Karpas-422 (cell line): ENCODE results near the gene VHLL. TPM values are rescaled to one million over a fixed set of nuclear protein-coding genes. Genes with fewer than 3 reads are reported as not detected.
"Not testable (repeated sequence)": the region's sequence is repeated elsewhere in the genome, so short reads cannot be mapped to it uniquely, and the experiment has no call there.

Experiments
- DNase-seq: peaks from one replicate; pipeline ENCODE4 v3.0.0-alpha.2; 2015
- H2AFZ ChIP-seq: fragments of 200-600 bp; sonication (generic); 2 replicates; pipeline ENCODE4 v1.6.1; 2014; ENCODE audit warnings: antibody characterized with exemption, low read length, mixed read lengths
- H3K27ac ChIP-seq: fragments of 200-600 bp; sonication (generic); 2 replicates; pipeline ENCODE4 v1.5.1; 2014; ENCODE audit warnings: mild to moderate bottlenecking, low read length, moderate library complexity
- H3K27me3 ChIP-seq: fragments of 200-600 bp; sonication (generic); 2 replicates; pipeline ENCODE4 v1.6.1; 2014; ENCODE audit warnings: low read length, mixed read lengths
- H3K36me3 ChIP-seq: fragments of 200-600 bp; sonication (generic); 2 replicates; pipeline ENCODE4 v1.6.1; 2014; ENCODE audit warnings: low read length, mixed read lengths; ENCODE audit not compliant: insufficient read depth
- H3K4me1 ChIP-seq: fragments of 200-600 bp; sonication (generic); 2 replicates; pipeline ENCODE4 v1.6.1; 2014; ENCODE audit warnings: mild to moderate bottlenecking, low read length, mixed read lengths
- H3K4me2 ChIP-seq: fragments of 200-600 bp; sonication (generic); 2 replicates; pipeline ENCODE4 v1.6.1; 2014; ENCODE audit warnings: low read length, low read depth, mild to moderate bottlenecking; ENCODE audit not compliant: poor library complexity, severe bottlenecking
- H3K4me3 ChIP-seq: fragments of 200-600 bp; sonication (generic); 2 replicates; pipeline ENCODE4 v1.5.1; 2014; ENCODE audit warnings: mild to moderate bottlenecking, antibody characterized with exemption, low read length, mixed read lengths
- H3K79me2 ChIP-seq: fragments of 200-600 bp; sonication (generic); 2 replicates; pipeline ENCODE4 v1.6.1; 2014; ENCODE audit warnings: mild to moderate bottlenecking, low read length, mixed read lengths
- H3K9ac ChIP-seq: fragments of 200-600 bp; sonication (generic); 2 replicates; pipeline ENCODE4 v1.6.0; 2014; ENCODE audit warnings: low read length
- H3K9me2 ChIP-seq: fragments of 200-600 bp; sonication (generic), shearing (Covaris generic); replicated peaks from 2 replicates; pipeline ENCODE4 v1.6.0; 2014; ENCODE audit warnings: mild to moderate bottlenecking, low read length, moderate library complexity; ENCODE audit not compliant: insufficient read depth
- H3K9me3 ChIP-seq: fragments of 300-700, 200-600 bp; sonication (generic); 2 replicates; pipeline ENCODE4 v1.6.1; 2014; ENCODE audit warnings: low read length, mixed read lengths
- H4K20me1 ChIP-seq: fragments of 200-600 bp; sonication (generic); 2 replicates; pipeline ENCODE4 v1.6.1; 2014; ENCODE audit warnings: mild to moderate bottlenecking, antibody characterized with exemption, low read length, low read depth; ENCODE audit not compliant: insufficient read depth
- total RNA-seq: library from RNA; depleted of rRNA; stranded (reverse); fragments of >200 nt; shearing (Covaris generic); gene quantifications from 2 replicates; pipeline ENCODE4 v1.2.3, GENCODE V29; 2014; ENCODE audit warnings: low replicate concordance; rRNA removed

The VHLL gene
- total RNA-seq, result not detected in 2 replicates

DNA sequence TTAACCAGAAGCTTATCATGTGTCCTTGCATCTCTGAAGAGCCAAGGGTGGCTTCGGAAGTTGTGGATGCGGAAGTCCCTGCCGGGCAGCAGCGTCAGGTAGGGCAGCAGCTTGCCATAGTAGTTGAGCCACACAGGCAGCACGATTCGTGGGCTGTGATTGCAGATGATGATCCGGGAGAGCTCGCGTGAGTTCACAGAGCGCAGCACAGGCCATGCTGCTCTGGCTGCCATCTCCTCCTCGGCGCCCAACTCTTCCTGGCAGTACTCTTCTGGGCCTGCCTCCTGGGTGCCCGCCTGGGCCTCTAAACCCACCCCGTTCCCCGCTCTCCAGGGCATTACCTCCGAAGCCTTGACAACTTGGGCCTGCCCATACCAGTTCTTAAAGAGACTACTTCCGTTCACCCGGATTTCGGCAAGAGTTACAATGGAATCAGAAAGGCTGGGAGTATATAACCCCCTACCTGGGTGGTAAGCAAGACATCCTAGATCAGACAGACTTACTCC lies at the start of gene VHLL:
Gene VHLL (minus strand): TSS at position 456 of the 506 bp plus-strand sequence. CDS start 118 bp downstream, at position 338.
- H3K4me3 ChIP-seq, result no peak within 1 kb of the TSS
- no peak within 1 kb of the TSS for H3K4me2 ChIP-seq
- no peaks in the 10 kb centered on the region for H3K27me3 ChIP-seq
- H3K9ac ChIP-seq, result no peak within 1 kb of the TSS
- peaks cover 4% of the 10 kb centered on the region; the same call in 1 of the 2 replicates for H4K20me1 ChIP-seq
- peaks cover 2% of the 10 kb centered on the region; the same call in 1 of the 2 replicates for H3K36me3 ChIP-seq
- H2AFZ ChIP-seq, result no peak within 1 kb of the TSS
- H3K79me2 ChIP-seq, result 0 out of 2 replicates have a peak, but pooled peaks cover 4% of the 10 kb centered on the region
- H3K9me3 ChIP-seq, result no peaks in the 10 kb centered on the region
- H3K9me2 ChIP-seq, result no peaks in the 10 kb centered on the region
- H3K4me1 ChIP-seq, result peaks cover 16% of the 10 kb centered on the region
- no peak within 1 kb of the TSS for H3K27ac ChIP-seq
- no peak for DNase-seq

DNA sequence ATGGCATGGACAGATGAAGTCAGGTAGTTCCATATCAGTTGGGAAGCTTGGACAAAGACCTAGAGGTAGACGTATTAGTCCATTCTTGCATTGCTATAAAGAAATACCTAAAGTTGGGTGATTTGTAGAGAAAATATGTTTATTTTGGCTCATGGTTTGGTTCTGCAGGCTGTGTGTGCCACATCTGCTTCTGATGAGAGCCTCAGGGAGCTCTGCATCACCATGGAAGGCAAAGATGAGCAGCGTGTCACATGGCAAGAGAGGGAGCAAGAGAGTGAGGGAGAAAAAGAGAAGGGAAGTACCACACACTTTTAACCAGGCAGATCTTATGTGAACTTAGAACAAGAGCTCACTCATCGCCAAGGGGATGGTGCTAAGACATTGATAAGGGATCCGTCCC lies 48.2 kb upstream of the VHLL start:
- Histone ChIP-seq H3K4me1 (no peaks in the 10 kb centered on the region), H3K36me3 (no peaks in the 10 kb centered on the region), H2AFZ (no peak overlapping the region), H3K27ac (no peak overlapping the region), H3K4me3 (no peak overlapping the region), H3K79me2 (no peaks in the 10 kb centered on the region), H4K20me1 (no peaks in the 10 kb centered on the region), H3K9ac (no peak overlapping the region), H3K4me2 (no peak overlapping the region), H3K9me2 (no peaks in the 10 kb centered on the region), H3K9me3 (no peaks in the 10 kb centered on the region), H3K27me3 (no peaks in the 10 kb centered on the region)
- DNase-seq, result no peak

DNA sequence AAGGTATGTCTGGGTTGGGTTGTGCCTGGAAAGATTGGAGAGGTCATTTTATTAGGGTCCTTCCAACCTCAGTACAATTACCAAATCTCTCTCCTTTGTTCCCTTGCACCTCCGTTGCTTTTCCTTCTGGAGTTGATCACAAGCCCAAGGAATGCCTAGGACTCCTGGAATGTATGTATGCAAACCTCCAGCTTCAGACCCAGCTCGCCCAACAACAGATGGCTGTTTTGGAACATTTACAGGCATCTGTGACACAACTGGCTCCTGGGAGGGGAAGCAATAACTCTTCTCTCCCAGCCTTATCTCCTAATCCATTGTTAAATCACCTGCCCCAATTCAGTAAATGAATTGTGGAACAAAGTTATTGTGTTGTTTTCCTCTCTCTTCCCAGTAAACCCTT lies 47.5 kb upstream of the VHLL start:
- Histone ChIP-seq H3K4me2 (no peak overlapping the region), H3K9me3 (no peaks in the 10 kb centered on the region)

DNA sequence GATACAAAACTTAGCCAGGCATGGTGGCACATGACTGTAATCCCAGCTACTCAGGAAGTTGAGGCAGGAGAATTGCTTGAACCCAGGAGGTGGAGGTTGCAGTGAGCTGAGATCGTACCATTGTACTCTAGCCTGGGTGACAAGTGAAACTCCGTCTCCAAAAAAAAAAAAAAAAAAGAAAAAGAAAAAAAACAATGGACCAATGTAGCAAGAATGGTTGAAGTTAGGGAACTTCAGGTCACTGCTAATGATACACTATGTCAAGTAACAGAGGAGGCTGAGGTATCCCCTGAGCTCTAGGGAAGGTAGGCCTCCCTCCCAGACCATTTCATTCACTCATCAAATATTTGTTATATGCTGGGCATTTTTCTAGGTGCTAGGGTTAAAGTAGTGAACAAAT lies 46.9 kb upstream of the VHLL start:
- not testable (repeated sequence) for H4K20me1 ChIP-seq, H3K9me3 ChIP-seq, H3K27ac ChIP-seq, H3K9ac ChIP-seq, H3K79me2 ChIP-seq, H3K4me1 ChIP-seq, H3K4me3 ChIP-seq, H2AFZ ChIP-seq, H3K36me3 ChIP-seq, H3K4me2 ChIP-seq, H3K27me3 ChIP-seq, DNase-seq, H3K9me2 ChIP-seq

More for the DNA sequence above, 47.5 kb upstream of the VHLL start:
- no peak overlapping the region for H3K4me3 ChIP-seq
- H3K9ac ChIP-seq, result no peak overlapping the region
- no peaks in the 10 kb centered on the region for H3K9me2 ChIP-seq
- no peak for DNase-seq
- H3K79me2 ChIP-seq, result no peaks in the 10 kb centered on the region
- no peaks in the 10 kb centered on the region for H3K36me3 ChIP-seq
- no peak overlapping the region for H2AFZ ChIP-seq
- H4K20me1 ChIP-seq, result no peaks in the 10 kb centered on the region
- no peak overlapping the region for H3K27ac ChIP-seq
- H3K27me3 ChIP-seq, result no peaks in the 10 kb centered on the region
- no peaks in the 10 kb centered on the region for H3K4me1 ChIP-seq

DNA sequence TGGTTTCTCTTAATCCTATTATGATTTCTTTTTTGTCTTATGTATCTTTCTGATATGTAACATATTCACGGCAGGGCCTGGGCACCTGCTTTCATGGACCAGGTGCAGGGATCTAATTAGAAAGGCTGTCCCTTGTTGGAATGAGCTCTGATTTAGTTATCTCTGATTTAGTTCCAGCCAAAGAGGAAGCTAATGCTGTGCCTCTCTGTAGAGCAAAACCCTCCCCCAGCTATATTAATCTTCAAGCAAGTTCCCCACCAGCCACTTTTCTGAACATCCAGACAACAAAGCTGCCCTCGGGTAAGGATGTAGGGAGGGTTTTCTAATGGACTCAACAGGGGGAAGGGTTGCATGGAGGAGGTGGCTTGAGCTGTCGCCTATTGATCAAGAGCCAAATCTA lies 45.3 kb upstream of the VHLL start:
- Histone ChIP-seq H3K27me3 (no peaks in the 10 kb centered on the region), H2AFZ (no peak overlapping the region), H3K27ac (no peak overlapping the region), H3K4me2 (no peak overlapping the region), H4K20me1 (no peaks in the 10 kb centered on the region), H3K36me3 (no peaks in the 10 kb centered on the region), H3K4me1 (no peaks in the 10 kb centered on the region), H3K9me2 (no peaks in the 10 kb centered on the region), H3K79me2 (no peaks in the 10 kb centered on the region), H3K9me3 (no peaks in the 10 kb centered on the region), H3K9ac (no peak overlapping the region), H3K4me3 (no peak overlapping the region)
- no peak for DNase-seq

DNA sequence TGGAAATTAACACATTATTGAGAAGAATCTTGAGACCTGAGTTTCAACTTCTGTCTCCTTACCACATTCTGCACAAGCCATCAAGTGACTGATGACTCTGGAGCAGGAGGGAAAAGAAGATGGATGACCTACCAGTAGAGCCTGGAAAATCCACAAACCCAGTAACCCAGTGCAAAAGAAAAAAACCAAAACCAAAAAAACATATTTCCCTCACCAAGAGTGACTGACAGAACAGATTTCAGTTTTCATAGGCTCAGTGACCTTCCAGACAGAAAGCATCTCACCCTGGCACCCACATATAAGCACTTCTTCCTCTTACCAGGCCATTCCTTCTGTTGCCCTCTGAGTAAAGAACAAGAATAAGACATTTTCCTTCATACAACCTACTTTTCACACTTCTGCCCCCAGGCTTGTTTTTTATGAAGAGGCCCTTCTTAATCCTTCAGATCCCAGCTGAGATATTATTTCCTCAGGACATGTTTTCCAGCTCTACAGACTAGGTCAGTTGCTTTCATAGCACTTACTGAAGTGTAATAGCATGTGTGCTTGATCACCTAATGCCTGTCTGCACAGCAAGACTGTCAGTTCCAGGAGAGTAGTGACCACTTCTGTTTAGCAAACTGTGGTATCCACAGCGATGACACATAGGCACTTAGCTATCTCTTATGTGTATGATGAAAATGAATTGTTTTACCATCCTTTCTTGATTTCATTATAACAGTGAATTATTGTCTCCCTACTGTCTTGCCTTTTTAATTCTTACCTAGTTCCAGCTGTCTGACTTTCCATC lies 43.3 kb upstream of the VHLL start:
- DNase-seq, result no peak
- 0 out of 2 replicates have a peak, but pooled peaks cover 3% of the 10 kb centered on the region for H3K4me1 ChIP-seq
- no peaks in the 10 kb centered on the region for H3K9me3 ChIP-seq
- peaks cover 7% of the 10 kb centered on the region for H3K79me2 ChIP-seq
- H3K27ac ChIP-seq, result no peak overlapping the region
- H3K9me2 ChIP-seq, result no peaks in the 10 kb centered on the region
- H3K36me3 ChIP-seq, result no peaks in the 10 kb centered on the region
- no peak overlapping the region for H3K4me3 ChIP-seq
- H3K27me3 ChIP-seq, result no peaks in the 10 kb centered on the region
- no peak overlapping the region for H3K4me2 ChIP-seq
- no peaks in the 10 kb centered on the region for H4K20me1 ChIP-seq
- H2AFZ ChIP-seq, result no peak overlapping the region
- H3K9ac ChIP-seq, result no peak overlapping the region

DNA sequence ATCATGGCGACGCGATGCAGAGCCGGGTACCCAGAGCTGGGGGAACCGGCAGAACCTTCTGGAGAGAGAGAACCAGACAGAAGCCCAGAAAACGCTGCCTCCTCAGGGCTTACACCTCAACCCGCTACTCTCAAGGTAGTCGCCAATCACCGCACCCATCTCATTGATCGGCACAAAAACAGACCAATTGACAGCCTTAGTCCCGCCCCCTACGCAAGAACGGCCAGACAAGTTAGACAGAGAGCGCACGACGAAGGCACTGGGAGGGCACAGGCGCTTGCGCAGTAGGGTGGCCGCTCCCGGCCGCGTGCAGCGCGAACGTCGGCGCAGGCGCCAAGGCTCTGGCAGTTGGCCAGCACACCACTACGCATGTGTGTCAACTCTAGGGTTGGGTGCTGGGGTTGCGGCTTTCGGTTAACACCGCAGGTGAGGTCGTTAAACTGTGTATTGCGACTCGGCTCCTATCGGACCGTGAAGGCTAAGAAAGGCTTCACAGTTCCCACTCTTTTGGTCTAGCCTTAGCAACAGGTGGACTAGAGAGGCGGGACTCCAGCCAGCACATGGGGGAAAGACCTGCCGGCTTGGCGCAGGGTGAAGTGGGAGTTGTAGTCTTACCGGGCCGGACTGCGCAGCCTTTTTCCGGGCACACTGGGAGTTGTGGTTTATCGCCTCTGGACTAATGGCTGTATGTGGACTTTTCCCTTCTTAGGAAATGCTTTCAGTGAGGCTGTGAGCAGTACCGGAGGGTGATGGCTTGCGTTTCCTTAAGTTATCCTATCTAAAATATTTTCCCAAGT lies 39.3 kb upstream of the VHLL start, which contains the start of the genes CCT3 and TSACC:
Gene CCT3 (minus strand): TSS at position 113 of the 797 bp plus-strand sequence. CDS start 108 bp downstream, at position 5.
Gene TSACC (plus strand): TSS at position 347 of the 797 bp plus-strand sequence. CDS start 1,232 bp downstream, outside the sequence.
- Histone ChIP-seq H3K36me3 (peaks cover 35% of the 10 kb centered on the region), H4K20me1 (peaks cover 17% of the 10 kb centered on the region; the same call in 1 of the 2 replicates), H3K79me2 (peaks cover 42% of the 10 kb centered on the region), H2AFZ (peak within 1 kb of the TSS; percentile 94; the same call in 1 of the 2 replicates), H3K4me3 (peak within 1 kb of the TSS; percentile 93), H3K9ac (peak within 1 kb of the TSS; percentile 91), H3K4me1 (peaks cover 20% of the 10 kb centered on the region), H3K27me3 (no peaks in the 10 kb centered on the region), H3K9me3 (no peaks in the 10 kb centered on the region), H3K27ac (peak within 1 kb of the TSS; percentile 69), H3K9me2 (no peaks in the 10 kb centered on the region), H3K4me2 (peak within 1 kb of the TSS; percentile 87)
- DNase-seq, result peak; percentile 100

DNA sequence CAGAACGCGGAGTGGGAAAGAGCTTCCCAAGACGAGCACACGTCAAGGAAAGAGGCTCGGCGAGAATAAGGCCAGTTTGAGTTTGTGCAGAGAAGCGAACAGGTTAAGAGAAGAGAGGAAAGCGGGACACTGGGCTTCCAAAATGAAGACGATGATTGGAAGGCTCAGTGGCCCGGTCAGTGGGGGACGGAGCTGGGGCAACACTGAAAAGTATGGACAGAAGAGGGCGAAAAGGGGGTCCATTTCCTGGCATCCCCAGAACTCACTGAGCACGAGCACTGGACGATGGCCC lies 38.7 kb upstream of the VHLL start:
- peak overlapping the region; percentile 81 for H3K4me2 ChIP-seq
- peak overlapping the region; percentile 93 for H3K4me3 ChIP-seq
- H3K4me1 ChIP-seq, result peaks cover 20% of the 10 kb centered on the region
- H2AFZ ChIP-seq, result peak overlapping the region; percentile 17; the same call in 1 of the 2 replicates
- peaks cover 44% of the 10 kb centered on the region for H3K79me2 ChIP-seq
- peak overlapping the region; percentile 69 for H3K27ac ChIP-seq
- H3K27me3 ChIP-seq, result no peaks in the 10 kb centered on the region
- DNase-seq, result no peak
- peaks cover 38% of the 10 kb centered on the region for H3K36me3 ChIP-seq
- H4K20me1 ChIP-seq, result peaks cover 17% of the 10 kb centered on the region; the same call in 1 of the 2 replicates
- H3K9me3 ChIP-seq, result no peaks in the 10 kb centered on the region
- H3K9ac ChIP-seq, result peak overlapping the region; percentile 91
- no peaks in the 10 kb centered on the region for H3K9me2 ChIP-seq
